ENCODE measurements around the gene OR1I1.

Gene OR1I1

GRCh38 chr19:15081911-15082310, at the start of gene OR1I1:
Gene OR1I1, plus strand, starts transcription at chr19:15082211. Its CDS starts 4,855 bp downstream, at chr19:15087066.
- no peaks in the 10 kb centered on the region for H3K27me3 ChIP-seq (ENCODE audit: control insufficient read depth, insufficient read depth, low read length)
- no peak within 1 kb of the TSS for H3K9ac ChIP-seq (ENCODE audit: low read depth, low read length)
- no peak within 1 kb of the TSS for H3K27ac ChIP-seq (ENCODE audit: low read depth, low read length)
- no peaks in the 10 kb centered on the region for H3K9me3 ChIP-seq (ENCODE audit: control insufficient read depth, insufficient read depth, low read length)
- no peaks in the 10 kb centered on the region for H3K4me1 ChIP-seq (ENCODE audit: control insufficient read depth, insufficient read depth, low read length)
- no peak within 1 kb of the TSS for H3K4me3 ChIP-seq (ENCODE audit: low read depth, low read length)
- no peaks in the 10 kb centered on the region for H3K36me3 ChIP-seq (ENCODE audit: control insufficient read depth, insufficient read depth, low read length)

DNA sequence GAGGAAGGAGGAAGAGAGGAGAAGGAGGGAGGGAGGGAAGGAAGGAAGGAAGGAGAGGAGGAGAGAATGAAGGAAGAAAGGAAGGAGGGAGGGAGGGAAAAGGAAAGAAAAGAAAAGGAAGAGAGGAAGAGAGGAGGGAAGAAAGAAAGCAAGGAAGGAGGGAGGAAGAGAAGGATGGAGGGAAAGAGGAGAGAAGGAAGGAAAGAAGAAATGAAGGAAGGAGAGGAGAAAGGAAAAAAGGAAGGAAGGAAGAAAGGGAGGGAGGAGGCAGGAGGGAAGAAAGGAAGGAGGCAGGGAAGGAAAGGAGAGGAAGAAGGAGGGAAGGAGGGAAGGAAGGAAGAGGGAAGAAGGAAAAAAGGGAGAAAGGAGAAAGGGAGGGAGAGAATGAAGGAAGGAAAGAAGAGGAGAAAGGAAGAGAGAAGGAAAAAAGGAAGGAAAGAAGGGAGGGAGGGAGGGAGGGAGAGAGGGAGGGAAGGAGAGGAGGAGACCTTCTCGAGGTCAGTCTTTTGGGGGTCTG, 46.2 kb upstream of the OR1I1 start:
- no peak overlapping the region for H3K9ac ChIP-seq (ENCODE audit: low read depth, low read length)
- no peaks in the 10 kb centered on the region for H3K27me3 ChIP-seq (ENCODE audit: control insufficient read depth, insufficient read depth, low read length)
- H3K27ac ChIP-seq (ENCODE audit: low read depth, low read length), result no peak overlapping the region
- H3K9me3 ChIP-seq (ENCODE audit: control insufficient read depth, insufficient read depth, low read length), result no peaks in the 10 kb centered on the region; the same call in 1 of the 2 replicates
- no peak overlapping the region for H3K4me3 ChIP-seq (ENCODE audit: low read depth, low read length)
- H3K4me1 ChIP-seq (ENCODE audit: control insufficient read depth, insufficient read depth, low read length), result no peaks in the 10 kb centered on the region
- no peaks in the 10 kb centered on the region for H3K36me3 ChIP-seq (ENCODE audit: control insufficient read depth, insufficient read depth, low read length)

DNA sequence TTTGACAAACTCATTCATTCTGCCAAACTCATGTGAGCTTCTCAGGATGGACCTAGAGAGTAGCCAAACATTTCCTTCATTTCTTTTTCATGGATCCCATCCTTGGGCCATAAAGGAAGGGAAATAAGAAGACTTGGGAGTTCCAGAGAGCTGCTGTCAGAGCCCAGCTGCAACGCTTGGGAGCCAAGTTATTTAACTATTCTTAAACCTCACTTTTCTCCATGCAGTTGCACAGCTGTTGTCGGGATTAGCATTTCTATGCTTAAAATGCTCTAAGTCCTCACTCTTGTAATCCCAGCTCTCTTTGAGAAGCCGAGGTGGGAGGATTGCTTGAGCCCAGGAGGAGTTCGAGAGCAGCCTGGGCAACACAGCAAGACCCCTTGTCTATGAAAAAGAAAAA, 44.4 kb upstream of the OR1I1 start:
- Histone ChIP-seq H3K27ac (ENCODE audit: low read depth, low read length) (no peak overlapping the region), H3K4me1 (ENCODE audit: control insufficient read depth, insufficient read depth, low read length) (no peaks in the 10 kb centered on the region), H3K36me3 (ENCODE audit: control insufficient read depth, insufficient read depth, low read length) (no peaks in the 10 kb centered on the region), H3K27me3 (ENCODE audit: control insufficient read depth, insufficient read depth, low read length) (no peaks in the 10 kb centered on the region), H3K4me3 (ENCODE audit: low read depth, low read length) (no peak overlapping the region), H3K9me3 (ENCODE audit: control insufficient read depth, insufficient read depth, low read length) (peaks cover 5% of the 10 kb centered on the region), H3K9ac (ENCODE audit: low read depth, low read length) (no peak overlapping the region)

GRCh38 chr19:15038294-15038693, 43.7 kb upstream of the OR1I1 start:
- Histone ChIP-seq H3K4me3 (ENCODE audit: low read depth, low read length) (no peak overlapping the region), H3K36me3 (ENCODE audit: control insufficient read depth, insufficient read depth, low read length) (no peaks in the 10 kb centered on the region), H3K9ac (ENCODE audit: low read depth, low read length) (no peak overlapping the region), H3K9me3 (ENCODE audit: control insufficient read depth, insufficient read depth, low read length) (peaks cover 5% of the 10 kb centered on the region), H3K27ac (ENCODE audit: low read depth, low read length) (no peak overlapping the region), H3K27me3 (ENCODE audit: control insufficient read depth, insufficient read depth, low read length) (no peaks in the 10 kb centered on the region), H3K4me1 (ENCODE audit: control insufficient read depth, insufficient read depth, low read length) (no peaks in the 10 kb centered on the region)

GRCh38 chr19:15042003-15042402, 40.0 kb upstream of the OR1I1 start:
- H3K27ac ChIP-seq (ENCODE audit: low read depth, low read length), result no peak overlapping the region
- no peak overlapping the region for H3K9ac ChIP-seq (ENCODE audit: low read depth, low read length)
- H3K4me3 ChIP-seq (ENCODE audit: low read depth, low read length), result no peak overlapping the region
- H3K36me3 ChIP-seq (ENCODE audit: control insufficient read depth, insufficient read depth, low read length), result no peaks in the 10 kb centered on the region
- H3K4me1 ChIP-seq (ENCODE audit: control insufficient read depth, insufficient read depth, low read length), result no peaks in the 10 kb centered on the region
- peaks cover 9% of the 10 kb centered on the region for H3K9me3 ChIP-seq (ENCODE audit: control insufficient read depth, insufficient read depth, low read length)
- H3K27me3 ChIP-seq (ENCODE audit: control insufficient read depth, insufficient read depth, low read length), result no peaks in the 10 kb centered on the region

DNA sequence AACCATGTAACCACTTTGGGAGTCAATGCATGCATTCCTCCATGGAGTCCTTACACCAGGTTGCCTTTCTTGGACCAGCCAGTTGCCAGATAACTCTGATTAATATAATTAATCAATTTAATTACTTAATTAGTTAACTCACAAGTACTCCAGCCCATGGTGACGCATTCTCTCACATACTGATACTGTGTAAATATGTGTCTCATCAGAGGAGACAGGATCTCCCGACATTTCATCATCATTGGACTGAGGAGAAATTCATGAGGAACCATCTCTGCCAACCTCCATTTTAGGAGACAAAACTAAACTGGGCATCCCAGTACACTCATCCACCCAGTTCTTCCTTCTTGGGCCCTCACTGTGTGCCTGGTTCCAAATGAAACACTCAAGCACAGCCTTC, 39.2 kb upstream of the OR1I1 start:
- Histone ChIP-seq H3K9me3 (ENCODE audit: control insufficient read depth, insufficient read depth, low read length) (peaks cover 9% of the 10 kb centered on the region), H3K9ac (ENCODE audit: low read depth, low read length) (no peak overlapping the region), H3K4me1 (ENCODE audit: control insufficient read depth, insufficient read depth, low read length) (no peaks in the 10 kb centered on the region), H3K4me3 (ENCODE audit: low read depth, low read length) (no peak overlapping the region), H3K27me3 (ENCODE audit: control insufficient read depth, insufficient read depth, low read length) (no peaks in the 10 kb centered on the region), H3K36me3 (ENCODE audit: control insufficient read depth, insufficient read depth, low read length) (no peaks in the 10 kb centered on the region), H3K27ac (ENCODE audit: low read depth, low read length) (no peak overlapping the region)

- H3K9me3 ChIP-seq (ENCODE audit: control insufficient read depth, insufficient read depth, low read length), result peaks cover 16% of the 10 kb centered on the region
- H3K36me3 ChIP-seq (ENCODE audit: control insufficient read depth, insufficient read depth, low read length), result no peaks in the 10 kb centered on the region
- no peaks in the 10 kb centered on the region for H3K27me3 ChIP-seq (ENCODE audit: control insufficient read depth, insufficient read depth, low read length)
- no peak overlapping the region for H3K27ac ChIP-seq (ENCODE audit: low read depth, low read length)
- H3K9ac ChIP-seq (ENCODE audit: low read depth, low read length), result no peak overlapping the region
- H3K4me1 ChIP-seq (ENCODE audit: control insufficient read depth, insufficient read depth, low read length), result no peaks in the 10 kb centered on the region
- H3K4me3 ChIP-seq (ENCODE audit: low read depth, low read length), result no peak overlapping the region
Observed at GRCh38 chr19:15045506-15045905, 36.5 kb upstream of the OR1I1 start.

DNA sequence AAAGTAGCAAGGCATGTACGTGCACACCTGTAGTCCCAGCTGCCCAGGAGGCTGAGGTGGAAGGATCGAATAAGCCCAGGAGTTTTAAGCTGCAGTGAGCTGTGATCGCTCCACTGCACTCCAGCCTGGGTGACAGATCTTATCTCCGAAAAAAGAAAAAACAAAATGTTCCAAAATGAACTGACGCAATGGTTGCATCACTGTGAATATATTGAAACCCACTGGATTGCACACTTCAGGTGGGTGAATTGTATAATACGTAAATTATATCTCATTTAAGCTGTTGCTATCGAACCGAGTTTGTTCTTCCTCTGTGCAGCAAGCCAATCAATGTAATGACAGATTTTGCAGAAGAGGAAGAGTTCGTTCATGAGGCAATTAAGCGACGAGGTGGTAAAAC, 34.3 kb upstream of the OR1I1 start:
- no peaks in the 10 kb centered on the region for H3K4me1 ChIP-seq (ENCODE audit: control insufficient read depth, insufficient read depth, low read length)
- no peak overlapping the region for H3K9ac ChIP-seq (ENCODE audit: low read depth, low read length)
- H3K27me3 ChIP-seq (ENCODE audit: control insufficient read depth, insufficient read depth, low read length), result no peaks in the 10 kb centered on the region
- H3K4me3 ChIP-seq (ENCODE audit: low read depth, low read length), result no peak overlapping the region
- no peaks in the 10 kb centered on the region for H3K36me3 ChIP-seq (ENCODE audit: control insufficient read depth, insufficient read depth, low read length)
- no peak overlapping the region for H3K27ac ChIP-seq (ENCODE audit: low read depth, low read length)
- peaks cover 14% of the 10 kb centered on the region for H3K9me3 ChIP-seq (ENCODE audit: control insufficient read depth, insufficient read depth, low read length)

DNA sequence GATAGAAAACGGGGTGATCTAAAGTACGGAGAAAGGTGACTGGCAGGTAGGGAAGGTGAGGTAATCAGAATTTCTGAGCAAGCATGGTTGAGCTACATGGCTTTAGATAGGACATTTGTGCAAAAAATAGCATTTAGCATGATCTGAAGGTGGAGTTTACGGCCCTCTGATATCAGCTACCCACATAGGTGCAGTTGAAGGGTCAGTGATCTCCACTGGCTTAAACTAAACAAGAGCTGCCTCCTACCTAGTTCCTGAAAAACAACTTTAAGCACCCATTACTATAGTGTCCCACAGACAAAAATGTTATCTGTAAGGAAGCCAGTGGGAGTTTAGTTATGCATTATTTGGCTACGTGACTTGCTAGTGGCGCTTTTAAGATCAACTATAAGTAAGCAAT, 33.9 kb upstream of the OR1I1 start:
- H3K36me3 ChIP-seq (ENCODE audit: control insufficient read depth, insufficient read depth, low read length), result no peaks in the 10 kb centered on the region
- H3K4me1 ChIP-seq (ENCODE audit: control insufficient read depth, insufficient read depth, low read length), result no peaks in the 10 kb centered on the region
- H3K27ac ChIP-seq (ENCODE audit: low read depth, low read length), result no peak overlapping the region
- peaks cover 18% of the 10 kb centered on the region for H3K9me3 ChIP-seq (ENCODE audit: control insufficient read depth, insufficient read depth, low read length)
- H3K27me3 ChIP-seq (ENCODE audit: control insufficient read depth, insufficient read depth, low read length), result no peaks in the 10 kb centered on the region
- no peak overlapping the region for H3K9ac ChIP-seq (ENCODE audit: low read depth, low read length)
- no peak overlapping the region for H3K4me3 ChIP-seq (ENCODE audit: low read depth, low read length)

DNA sequence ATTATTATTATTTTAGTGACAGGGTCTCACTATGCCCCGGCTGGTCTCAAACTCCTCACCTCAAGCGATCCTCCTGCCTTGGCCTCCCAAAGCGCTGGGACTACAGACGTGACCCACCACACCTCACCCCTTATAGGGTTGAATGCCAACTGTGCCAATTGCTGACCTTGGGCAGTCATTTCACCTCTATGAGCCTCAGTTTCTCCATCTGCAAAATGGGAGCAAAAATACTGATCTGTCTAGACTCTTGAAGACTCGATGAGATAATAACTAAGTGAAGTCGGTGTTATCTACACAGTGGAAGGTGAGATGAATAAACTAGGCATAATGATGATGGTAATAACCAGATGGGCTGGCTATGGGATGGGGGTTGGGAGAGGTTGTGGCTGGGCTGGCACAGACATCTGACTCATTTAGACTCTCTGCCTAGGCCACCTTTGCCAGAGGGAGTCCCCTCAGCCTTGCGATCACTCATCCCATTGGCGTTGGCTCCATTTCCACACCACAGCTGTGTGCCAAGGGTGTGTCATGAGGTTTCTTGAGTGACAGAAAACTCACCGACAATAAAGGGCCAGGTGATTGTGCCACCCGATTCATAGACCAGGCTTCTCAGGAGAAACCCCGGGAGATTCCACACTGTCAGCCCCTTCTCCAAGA, 33.0 kb upstream of the OR1I1 start, which contains the start of gene CASP14:
CASP14 (plus strand) TSS at position 596 of the 657 bp plus-strand sequence. CDS start 2,772 bp downstream, outside the sequence.
- no peak within 1 kb of the TSS for H3K9ac ChIP-seq (ENCODE audit: low read depth, low read length)
- peaks cover 25% of the 10 kb centered on the region for H3K9me3 ChIP-seq (ENCODE audit: control insufficient read depth, insufficient read depth, low read length)
- H3K36me3 ChIP-seq (ENCODE audit: control insufficient read depth, insufficient read depth, low read length), result no peaks in the 10 kb centered on the region
- no peaks in the 10 kb centered on the region for H3K4me1 ChIP-seq (ENCODE audit: control insufficient read depth, insufficient read depth, low read length)
- H3K4me3 ChIP-seq (ENCODE audit: low read depth, low read length), result no peak within 1 kb of the TSS
- H3K27me3 ChIP-seq (ENCODE audit: control insufficient read depth, insufficient read depth, low read length), result no peaks in the 10 kb centered on the region
- H3K27ac ChIP-seq (ENCODE audit: low read depth, low read length), result no peak within 1 kb of the TSS

- Histone ChIP-seq H3K4me1 (ENCODE audit: control insufficient read depth, insufficient read depth, low read length) (no peaks in the 10 kb centered on the region), H3K27me3 (ENCODE audit: control insufficient read depth, insufficient read depth, low read length) (no peaks in the 10 kb centered on the region), H3K9ac (ENCODE audit: low read depth, low read length) (no peak overlapping the region), H3K9me3 (ENCODE audit: control insufficient read depth, insufficient read depth, low read length) (peaks cover 21% of the 10 kb centered on the region), H3K27ac (ENCODE audit: low read depth, low read length) (no peak overlapping the region), H3K4me3 (ENCODE audit: low read depth, low read length) (no peak overlapping the region), H3K36me3 (ENCODE audit: control insufficient read depth, insufficient read depth, low read length) (no peaks in the 10 kb centered on the region)
Observed at GRCh38 chr19:15050639-15051038, 31.4 kb upstream of the OR1I1 start.

All from HUES48 (cell line).